Liver (tissue), 9 donors: Measurements from ENCODE around the gene RGL1. TPM values are rescaled to one million over a fixed set of nuclear protein-coding genes. Genes with fewer than 3 reads are reported as not detected.

Experiments used
- DNase-seq: peaks from one replicate; pipeline ENCODE4 v3.0.0-alpha.2; 2017; ENCODE audit warnings: low spot score
- H3K27ac ChIP-seq, 2 donors: one replicate each; pipeline ENCODE4 v1.7.0; 2013; ENCODE audit warnings: inconsistent platforms in 2 of 2, low read length in 2 of 2, control low read depth in 1 of 2, low read depth in 1 of 2, mild to moderate bottlenecking in 1 of 2
- H3K27me3 ChIP-seq, 4 donors: one replicate each; pipeline versions ENCODE4 v1.6.1 to v1.7.0; 2013; ENCODE audit warnings: low read length in 3 of 4, inconsistent platforms in 1 of 4, mild to moderate bottlenecking in 1 of 4, moderate library complexity in 1 of 4; ENCODE audit not compliant: control insufficient read depth in 4 of 4, insufficient read depth in 4 of 4
- H3K36me3 ChIP-seq, 4 donors: one replicate each; pipeline versions ENCODE4 v1.6.1 to v1.7.0; 2013; ENCODE audit warnings: low read length in 3 of 4, mild to moderate bottlenecking in 3 of 4, low read depth in 1 of 4, moderate library complexity in 1 of 4; ENCODE audit not compliant: control insufficient read depth in 4 of 4, insufficient read depth in 3 of 4
- H3K4me1 ChIP-seq, 4 donors: one replicate each; pipeline versions ENCODE4 v1.6.1 to v1.7.0; 2013; ENCODE audit warnings: low read length in 3 of 4, mild to moderate bottlenecking in 3 of 4, moderate library complexity in 1 of 4; ENCODE audit not compliant: control insufficient read depth in 4 of 4, insufficient read depth in 4 of 4
- H3K4me3 ChIP-seq, 3 donors: one replicate each; pipeline versions ENCODE4 v1.6.1 to v1.7.0; 2013; ENCODE audit warnings: low read length in 3 of 3, control low read depth in 1 of 3, low read depth in 1 of 3, mild to moderate bottlenecking in 1 of 3
- H3K9ac ChIP-seq, 2 donors: one replicate each; pipeline ENCODE4 v1.7.0; 2013; ENCODE audit warnings: low read length in 2 of 2, mild to moderate bottlenecking in 2 of 2, moderate library complexity in 2 of 2, control low read depth in 1 of 2, low read depth in 1 of 2
- H3K9me3 ChIP-seq, 4 donors: one replicate each; pipeline versions ENCODE4 v1.6.1 to v1.7.0; 2013; ENCODE audit warnings: low read length in 3 of 4; ENCODE audit not compliant: control insufficient read depth in 4 of 4
- ATF3 ChIP-seq: IDR thresholded peaks from 2 replicates; pipeline ENCODE4 v1.6.1; 2016; ENCODE audit warnings: antibody characterized with exemption
- FOXA2 ChIP-seq: IDR thresholded peaks from 2 replicates; pipeline ENCODE4 v1.6.1; 2016; ENCODE audit warnings: antibody characterized with exemption
- GABPA ChIP-seq, 2 donors: IDR thresholded peaks in 1 of 2; conservative IDR thresholded peaks in 1 of 2; 2 replicates each; pipeline ENCODE4 v1.6.1; 2016; ENCODE audit warnings: antibody characterized with exemption in 2 of 2, mild to moderate bottlenecking in 1 of 2, moderate library complexity in 1 of 2
- JUND ChIP-seq, 2 donors: IDR thresholded peaks; 2 replicates each; pipeline ENCODE4 v1.6.1; 2016; ENCODE audit warnings: antibody characterized with exemption in 2 of 2
- MAX ChIP-seq: IDR thresholded peaks from 2 replicates; pipeline ENCODE4 v1.6.1; 2016; ENCODE audit warnings: antibody characterized with exemption
- RXRA ChIP-seq, 2 donors: IDR thresholded peaks; 2 replicates each; pipeline ENCODE4 v1.6.1; 2017 to 2018; ENCODE audit warnings: antibody characterized with exemption in 2 of 2, mild to moderate bottlenecking in 1 of 2
- TAF1 ChIP-seq: conservative IDR thresholded peaks from 2 replicates; pipeline ENCODE4 v1.6.1; 2016; ENCODE audit warnings: antibody characterized with exemption, mild to moderate bottlenecking
- YY1 ChIP-seq: IDR thresholded peaks from 2 replicates; pipeline ENCODE4 v1.6.1; 2016; ENCODE audit warnings: antibody characterized with exemption, mild to moderate bottlenecking
- ZBTB33 ChIP-seq: IDR thresholded peaks from 2 replicates; pipeline ENCODE4 v1.6.1; 2016; ENCODE audit warnings: antibody characterized with exemption
- polyA plus RNA-seq, 2 donors: library from polyadenylated mRNA; stranded (reverse) in 1 of 2; unstranded in 1 of 2; fragments of 200-250 nt in 1 of 2; fragments of >200 nt in 1 of 2; fragmentation: Nextera tagmentation in 1 of 2; extraction: Ambion mirVana in 1 of 2; gene quantifications; one replicate each; pipeline versions ENCODE4 v1.2.1 to v1.2.3, GENCODE V29; 2013 to 2015
- total RNA-seq, 2 donors: library from RNA; depleted of rRNA; stranded (reverse); fragments of >200 nt; gene quantifications; one replicate each; pipeline ENCODE4 v1.2.3, GENCODE V29; 2014
- TF ChIP-seq, protein P1 (sequence below): IDR thresholded peaks from 2 replicates; pipeline ENCODE4 v1.6.1; 2016; ENCODE audit warnings: antibody characterized with exemption, mild to moderate bottlenecking
- TF ChIP-seq, protein P2 (sequence below): fragments of 150-350 bp; IDR thresholded peaks from 2 replicates; pipeline ENCODE4 v1.5.1; 2017; ENCODE audit warnings: improper control_type of control experiment, low read depth, low read length; ENCODE audit not compliant: missing input control
- donor health status: healthy.
- donor health status: healthy.
- donor health status: healthy.
- donor health status: healthy.
- donor health status: healthy.

Gene RGL1
- total and polyA plus RNA-seq, 4 donors = 3.9 to 15.3 (median 8.9) TPM

DNA sequence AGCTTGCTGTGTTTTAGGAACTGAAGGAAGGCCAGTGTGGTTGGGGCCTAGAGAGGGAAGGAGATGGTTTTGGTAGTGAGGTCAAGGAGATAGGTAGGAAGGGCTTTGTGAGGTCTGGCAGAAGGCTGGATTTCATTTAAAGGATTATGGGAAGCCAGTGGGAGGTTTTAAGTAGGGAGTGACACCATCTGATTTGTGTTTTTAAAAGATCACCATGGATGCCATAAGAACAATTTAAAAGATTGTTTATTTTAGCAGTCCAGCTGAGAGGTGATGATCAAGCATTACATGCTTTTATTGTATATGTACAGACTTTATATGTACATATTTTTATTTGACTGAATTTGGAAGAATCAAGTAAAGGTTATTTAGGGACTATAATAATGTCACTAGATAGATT lies 26.4 kb downstream of the RGL1 start:
- Histone ChIP-seq H3K9me3 (no peaks in the 10 kb centered on the region), H3K9ac (no peak overlapping the region), H3K4me3 (no peak overlapping the region), H3K36me3 (no peaks in the 10 kb centered on the region), H3K4me1 (no peaks in the 10 kb centered on the region), H3K27me3 (no peaks in the 10 kb centered on the region), H3K27ac (no peak overlapping the region)
- TF ChIP-seq, protein P1, sequence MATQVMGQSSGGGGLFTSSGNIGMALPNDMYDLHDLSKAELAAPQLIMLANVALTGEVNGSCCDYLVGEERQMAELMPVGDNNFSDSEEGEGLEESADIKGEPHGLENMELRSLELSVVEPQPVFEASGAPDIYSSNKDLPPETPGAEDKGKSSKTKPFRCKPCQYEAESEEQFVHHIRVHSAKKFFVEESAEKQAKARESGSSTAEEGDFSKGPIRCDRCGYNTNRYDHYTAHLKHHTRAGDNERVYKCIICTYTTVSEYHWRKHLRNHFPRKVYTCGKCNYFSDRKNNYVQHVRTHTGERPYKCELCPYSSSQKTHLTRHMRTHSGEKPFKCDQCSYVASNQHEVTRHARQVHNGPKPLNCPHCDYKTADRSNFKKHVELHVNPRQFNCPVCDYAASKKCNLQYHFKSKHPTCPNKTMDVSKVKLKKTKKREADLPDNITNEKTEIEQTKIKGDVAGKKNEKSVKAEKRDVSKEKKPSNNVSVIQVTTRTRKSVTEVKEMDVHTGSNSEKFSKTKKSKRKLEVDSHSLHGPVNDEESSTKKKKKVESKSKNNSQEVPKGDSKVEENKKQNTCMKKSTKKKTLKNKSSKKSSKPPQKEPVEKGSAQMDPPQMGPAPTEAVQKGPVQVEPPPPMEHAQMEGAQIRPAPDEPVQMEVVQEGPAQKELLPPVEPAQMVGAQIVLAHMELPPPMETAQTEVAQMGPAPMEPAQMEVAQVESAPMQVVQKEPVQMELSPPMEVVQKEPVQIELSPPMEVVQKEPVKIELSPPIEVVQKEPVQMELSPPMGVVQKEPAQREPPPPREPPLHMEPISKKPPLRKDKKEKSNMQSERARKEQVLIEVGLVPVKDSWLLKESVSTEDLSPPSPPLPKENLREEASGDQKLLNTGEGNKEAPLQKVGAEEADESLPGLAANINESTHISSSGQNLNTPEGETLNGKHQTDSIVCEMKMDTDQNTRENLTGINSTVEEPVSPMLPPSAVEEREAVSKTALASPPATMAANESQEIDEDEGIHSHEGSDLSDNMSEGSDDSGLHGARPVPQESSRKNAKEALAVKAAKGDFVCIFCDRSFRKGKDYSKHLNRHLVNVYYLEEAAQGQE = no peak
- TF ChIP-seq ATF3 = no peak
- TF ChIP-seq JUND (IDR thresholded peaks at IDR 0.05) = no peak
- TF ChIP-seq ZBTB33 = no peak
- no peak for TF ChIP-seq GABPA (IDR thresholded peaks at IDR 0.05 in 1 of 2, conservative IDR thresholded peaks at IDR 0.05 in 1 of 2)
- TF ChIP-seq YY1 = no peak
- TF ChIP-seq TAF1 = no peak
- TF ChIP-seq RXRA (IDR thresholded peaks at IDR 0.05) = no peak
- no peak for DNase-seq

DNA sequence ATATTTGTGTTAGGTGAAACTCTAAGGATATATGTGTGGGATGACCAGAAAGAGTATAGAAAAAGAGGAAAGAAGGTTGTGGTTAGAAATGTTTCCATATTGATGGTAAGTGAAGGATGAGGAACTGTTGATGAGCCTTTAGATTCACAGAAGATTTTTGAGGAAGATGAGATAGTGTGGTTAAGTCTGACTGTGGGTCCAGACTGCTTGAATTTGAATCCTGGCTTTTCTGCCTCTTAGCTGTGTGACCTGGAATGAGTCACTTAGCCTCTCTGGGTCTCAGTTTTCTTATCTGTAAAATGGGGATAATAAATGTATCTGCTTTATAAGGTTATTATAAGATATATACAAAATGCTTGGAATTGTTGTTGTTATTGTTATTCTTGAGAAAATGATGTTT lies 27.5 kb downstream of the RGL1 start:
- H3K4me1 ChIP-seq = no peaks in the 10 kb centered on the region
- H3K9ac ChIP-seq = no peak overlapping the region
- no peaks in the 10 kb centered on the region for H3K9me3 ChIP-seq
- H3K27me3 ChIP-seq = no peaks in the 10 kb centered on the region
- DNase-seq = no peak
- H3K36me3 ChIP-seq = no peaks in the 10 kb centered on the region
- H3K4me3 ChIP-seq = no peak overlapping the region
- H3K27ac ChIP-seq = no peak overlapping the region
- TF ChIP-seq, protein P2, sequence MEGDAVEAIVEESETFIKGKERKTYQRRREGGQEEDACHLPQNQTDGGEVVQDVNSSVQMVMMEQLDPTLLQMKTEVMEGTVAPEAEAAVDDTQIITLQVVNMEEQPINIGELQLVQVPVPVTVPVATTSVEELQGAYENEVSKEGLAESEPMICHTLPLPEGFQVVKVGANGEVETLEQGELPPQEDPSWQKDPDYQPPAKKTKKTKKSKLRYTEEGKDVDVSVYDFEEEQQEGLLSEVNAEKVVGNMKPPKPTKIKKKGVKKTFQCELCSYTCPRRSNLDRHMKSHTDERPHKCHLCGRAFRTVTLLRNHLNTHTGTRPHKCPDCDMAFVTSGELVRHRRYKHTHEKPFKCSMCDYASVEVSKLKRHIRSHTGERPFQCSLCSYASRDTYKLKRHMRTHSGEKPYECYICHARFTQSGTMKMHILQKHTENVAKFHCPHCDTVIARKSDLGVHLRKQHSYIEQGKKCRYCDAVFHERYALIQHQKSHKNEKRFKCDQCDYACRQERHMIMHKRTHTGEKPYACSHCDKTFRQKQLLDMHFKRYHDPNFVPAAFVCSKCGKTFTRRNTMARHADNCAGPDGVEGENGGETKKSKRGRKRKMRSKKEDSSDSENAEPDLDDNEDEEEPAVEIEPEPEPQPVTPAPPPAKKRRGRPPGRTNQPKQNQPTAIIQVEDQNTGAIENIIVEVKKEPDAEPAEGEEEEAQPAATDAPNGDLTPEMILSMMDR = no peak
- TF ChIP-seq FOXA2 = no peak
- TF ChIP-seq MAX = no peak
